Mammary epithelial cell (primary cell): ENCODE results near the gene MAPK8IP3.

Source experiments
- EZH2 ChIP-seq: IDR thresholded peaks from 2 replicates; pipeline ENCODE4 v1.6.1; 2012; ENCODE audit warnings: low read length, inconsistent platforms, borderline replicate concordance
- TF ChIP-seq, protein P1 (sequence below), 2 donors: IDR thresholded peaks in 1 of 2; conservative IDR thresholded peaks in 1 of 2; 2 replicates each; pipeline ENCODE4 v1.5.1; 2011 to 2012; ENCODE audit warnings: inconsistent platforms in 2 of 2, low read length in 2 of 2, mild to moderate bottlenecking in 2 of 2, control low read depth in 1 of 2, low read depth in 1 of 2; ENCODE audit not compliant: insufficient read depth in 1 of 2; ENCODE audit errors: extremely low read depth in 1 of 2

DNA sequence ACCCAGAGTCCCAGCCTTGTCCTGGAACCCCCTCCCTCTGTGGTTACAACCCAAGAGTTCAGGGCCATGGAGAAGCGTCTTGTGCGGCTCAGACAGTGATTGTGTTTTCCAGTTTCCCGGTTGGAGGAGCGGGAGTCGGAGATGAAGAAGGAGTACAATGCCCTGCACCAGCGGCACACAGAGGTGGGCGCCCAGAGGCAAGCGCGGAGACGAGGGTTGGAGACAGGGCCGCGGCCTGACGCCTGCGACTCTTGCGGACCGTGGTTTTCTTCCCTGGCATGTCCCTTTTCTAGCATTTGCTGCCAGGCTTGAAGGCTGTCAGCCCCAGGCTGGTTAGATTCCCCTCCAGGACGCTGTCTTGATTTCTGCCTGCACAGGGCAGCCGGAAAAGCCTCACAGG, 23.0 kb downstream of the MAPK8IP3 start:
- TF ChIP-seq, protein P1, sequence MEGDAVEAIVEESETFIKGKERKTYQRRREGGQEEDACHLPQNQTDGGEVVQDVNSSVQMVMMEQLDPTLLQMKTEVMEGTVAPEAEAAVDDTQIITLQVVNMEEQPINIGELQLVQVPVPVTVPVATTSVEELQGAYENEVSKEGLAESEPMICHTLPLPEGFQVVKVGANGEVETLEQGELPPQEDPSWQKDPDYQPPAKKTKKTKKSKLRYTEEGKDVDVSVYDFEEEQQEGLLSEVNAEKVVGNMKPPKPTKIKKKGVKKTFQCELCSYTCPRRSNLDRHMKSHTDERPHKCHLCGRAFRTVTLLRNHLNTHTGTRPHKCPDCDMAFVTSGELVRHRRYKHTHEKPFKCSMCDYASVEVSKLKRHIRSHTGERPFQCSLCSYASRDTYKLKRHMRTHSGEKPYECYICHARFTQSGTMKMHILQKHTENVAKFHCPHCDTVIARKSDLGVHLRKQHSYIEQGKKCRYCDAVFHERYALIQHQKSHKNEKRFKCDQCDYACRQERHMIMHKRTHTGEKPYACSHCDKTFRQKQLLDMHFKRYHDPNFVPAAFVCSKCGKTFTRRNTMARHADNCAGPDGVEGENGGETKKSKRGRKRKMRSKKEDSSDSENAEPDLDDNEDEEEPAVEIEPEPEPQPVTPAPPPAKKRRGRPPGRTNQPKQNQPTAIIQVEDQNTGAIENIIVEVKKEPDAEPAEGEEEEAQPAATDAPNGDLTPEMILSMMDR (conservative IDR thresholded peaks at IDR 0.05 in 1 of 2, IDR thresholded peaks at IDR 0.05 in 1 of 2; ENCODE audit: extremely low read depth in 1 of 2, insufficient read depth in 1 of 2, low read depth in 1 of 2, low read length in 2 of 2), result no peak
- no peak for TF ChIP-seq EZH2
